ENCODE results near the gene MED13.

The MED13 gene

GRCh38 chr17:62064791-62065563 lies at the start of gene MED13:
TSS of gene MED13 (minus strand) at chr17:62065278. CDS start at chr17:62065205, 73 bp downstream.
- no peak for DNase-seq (ENCODE audit: low read depth)

GRCh38 chr17:62112229-62112628 lies 47.2 kb upstream of the MED13 start:
- no peak for DNase-seq (ENCODE audit: low read depth)

- DNase-seq (ENCODE audit: low read depth) = no peak
Observed at GRCh38 chr17:62111562-62112171, 46.6 kb upstream of the MED13 start.

GRCh38 chr17:62110923-62111484 lies 45.9 kb upstream of the MED13 start:
- DNase-seq (ENCODE audit: low read depth) = no peak

GRCh38 chr17:62109924-62110323 lies 44.8 kb upstream of the MED13 start:
- no peak for DNase-seq (ENCODE audit: low read depth)

GRCh38 chr17:62109378-62109902 lies 44.4 kb upstream of the MED13 start:
- DNase-seq (ENCODE audit: low read depth) = peak; percentile 30

GRCh38 chr17:62105861-62106260 lies 40.8 kb upstream of the MED13 start:
- DNase-seq (ENCODE audit: low read depth) = no peak

- no peak for DNase-seq (ENCODE audit: low read depth)
Observed at GRCh38 chr17:62105357-62105756, 40.3 kb upstream of the MED13 start.

GRCh38 chr17:62101515-62101914 lies 36.4 kb upstream of the MED13 start:
- no peak for DNase-seq (ENCODE audit: low read depth)

GRCh38 chr17:62101090-62101489 lies 36.0 kb upstream of the MED13 start:
- no peak for DNase-seq (ENCODE audit: low read depth)

- DNase-seq (ENCODE audit: low read depth) = no peak
Observed at GRCh38 chr17:62100055-62100454, 35.0 kb upstream of the MED13 start.

- no peak for DNase-seq (ENCODE audit: low read depth)
Observed at GRCh38 chr17:62099532-62099931, 34.5 kb upstream of the MED13 start.

GRCh38 chr17:62098623-62099231 lies 33.6 kb upstream of the MED13 start:
- no peak for DNase-seq (ENCODE audit: low read depth)

- DNase-seq (ENCODE audit: low read depth) = no peak
Observed at GRCh38 chr17:62096401-62096670, 31.3 kb upstream of the MED13 start.

- DNase-seq (ENCODE audit: low read depth) = no peak
Observed at GRCh38 chr17:62094175-62094574, 29.1 kb upstream of the MED13 start.

- DNase-seq (ENCODE audit: low read depth) = peak; percentile 75
Observed at GRCh38 chr17:62093188-62094155, 28.4 kb upstream of the MED13 start.

GRCh38 chr17:62092784-62093183 lies 27.7 kb upstream of the MED13 start:
- no peak for DNase-seq (ENCODE audit: low read depth)

GRCh38 chr17:62091804-62092203 lies 26.7 kb upstream of the MED13 start:
- no peak for DNase-seq (ENCODE audit: low read depth)

- DNase-seq (ENCODE audit: low read depth) = no peak
Observed at GRCh38 chr17:62090868-62091267, 25.8 kb upstream of the MED13 start.

- DNase-seq (ENCODE audit: low read depth) = no peak
Observed at GRCh38 chr17:62090021-62090824, 25.1 kb upstream of the MED13 start.

GRCh38 chr17:62089334-62089733 lies 24.3 kb upstream of the MED13 start:
- no peak for DNase-seq (ENCODE audit: low read depth)
